LoVo (cell line): ENCODE measurements around the gene TBPL1.
"Not testable (repeated sequence)": the region's sequence is repeated elsewhere in the genome, so short reads cannot be mapped to it uniquely, and the experiment has no call there.

Experiments used
- DNase-seq: peaks from one replicate; pipeline ENCODE4 v3.0.0-alpha.2; 2016; ENCODE audit warnings: low spot score

The TBPL1 gene

GRCh38 chr6:133952815-133953633 lies at the start of gene TBPL1:
Gene TBPL1, plus strand, starts transcription at chr6:133953224. Its CDS starts 26,902 bp downstream, at chr6:133980126.
- DNase-seq = peak; percentile 93

- DNase-seq = no peak
These were observed 49.2 kb upstream of the TBPL1 start for GRCh38 chr6:133903855-133904254.

- DNase-seq = no peak
These were observed 47.0 kb upstream of the TBPL1 start for GRCh38 chr6:133906050-133906449.

- peak; percentile 78 for DNase-seq
These were observed 36.3 kb upstream of the TBPL1 start for GRCh38 chr6:133916650-133917151.

- DNase-seq = no peak
These were observed 35.2 kb upstream of the TBPL1 start for GRCh38 chr6:133917781-133918180.

- DNase-seq = no peak
These were observed 34.7 kb upstream of the TBPL1 start for GRCh38 chr6:133918208-133918930.

- DNase-seq = no peak
These were observed 33.7 kb upstream of the TBPL1 start for GRCh38 chr6:133919362-133919761.

- DNase-seq = peak; percentile 63
These were observed 31.7 kb upstream of the TBPL1 start for GRCh38 chr6:133921249-133921859.

- peak; percentile 77 for DNase-seq
These were observed 29.0 kb upstream of the TBPL1 start for GRCh38 chr6:133923938-133924593.

- DNase-seq = not testable (repeated sequence)
These were observed 21.8 kb upstream of the TBPL1 start for GRCh38 chr6:133931221-133931620.

- not testable (repeated sequence) for DNase-seq
These were observed 16.7 kb upstream of the TBPL1 start for GRCh38 chr6:133936352-133936751.

- no peak for DNase-seq
These were observed 15.1 kb upstream of the TBPL1 start for GRCh38 chr6:133937909-133938308.

GRCh38 chr6:133938533-133938932 lies 14.5 kb upstream of the TBPL1 start:
- no peak for DNase-seq

GRCh38 chr6:133939778-133940667 lies 13.0 kb upstream of the TBPL1 start:
- no peak for DNase-seq

GRCh38 chr6:133945158-133945557 lies 7.9 kb upstream of the TBPL1 start:
- DNase-seq = no peak

GRCh38 chr6:133947302-133947900 lies 5.6 kb upstream of the TBPL1 start:
- no peak for DNase-seq

- DNase-seq = no peak
These were observed 4.6 kb upstream of the TBPL1 start for GRCh38 chr6:133948472-133948871.

- no peak for DNase-seq
These were observed 1.8 kb upstream of the TBPL1 start for GRCh38 chr6:133951227-133951626.

- peak; percentile 72 for DNase-seq
These were observed 876 bp upstream of the TBPL1 start for GRCh38 chr6:133951881-133952814.
